Karpas-422 (cell line): Measurements from ENCODE around the gene NUMA1. TPM values are rescaled to one million over a fixed set of nuclear protein-coding genes. Genes with fewer than 3 reads are reported as not detected.

Source experiments
- DNase-seq: peaks from one replicate; pipeline ENCODE4 v3.0.0-alpha.2; 2015
- H2AFZ ChIP-seq: fragments of 200-600 bp; sonication (generic); 2 replicates; pipeline ENCODE4 v1.6.1; 2014; ENCODE audit warnings: antibody characterized with exemption, low read length, mixed read lengths
- H3K27ac ChIP-seq: fragments of 200-600 bp; sonication (generic); 2 replicates; pipeline ENCODE4 v1.5.1; 2014; ENCODE audit warnings: mild to moderate bottlenecking, low read length, moderate library complexity
- H3K27me3 ChIP-seq: fragments of 200-600 bp; sonication (generic); 2 replicates; pipeline ENCODE4 v1.6.1; 2014; ENCODE audit warnings: low read length, mixed read lengths
- H3K36me3 ChIP-seq: fragments of 200-600 bp; sonication (generic); 2 replicates; pipeline ENCODE4 v1.6.1; 2014; ENCODE audit warnings: low read length, mixed read lengths; ENCODE audit not compliant: insufficient read depth
- H3K4me1 ChIP-seq: fragments of 200-600 bp; sonication (generic); 2 replicates; pipeline ENCODE4 v1.6.1; 2014; ENCODE audit warnings: mild to moderate bottlenecking, low read length, mixed read lengths
- H3K4me2 ChIP-seq: fragments of 200-600 bp; sonication (generic); 2 replicates; pipeline ENCODE4 v1.6.1; 2014; ENCODE audit warnings: low read length, low read depth, mild to moderate bottlenecking; ENCODE audit not compliant: poor library complexity, severe bottlenecking
- H3K4me3 ChIP-seq: fragments of 200-600 bp; sonication (generic); 2 replicates; pipeline ENCODE4 v1.5.1; 2014; ENCODE audit warnings: mild to moderate bottlenecking, antibody characterized with exemption, low read length, mixed read lengths
- H3K79me2 ChIP-seq: fragments of 200-600 bp; sonication (generic); 2 replicates; pipeline ENCODE4 v1.6.1; 2014; ENCODE audit warnings: mild to moderate bottlenecking, low read length, mixed read lengths
- H3K9ac ChIP-seq: fragments of 200-600 bp; sonication (generic); 2 replicates; pipeline ENCODE4 v1.6.0; 2014; ENCODE audit warnings: low read length
- H3K9me2 ChIP-seq: fragments of 200-600 bp; sonication (generic), shearing (Covaris generic); replicated peaks from 2 replicates; pipeline ENCODE4 v1.6.0; 2014; ENCODE audit warnings: mild to moderate bottlenecking, low read length, moderate library complexity; ENCODE audit not compliant: insufficient read depth
- H3K9me3 ChIP-seq: fragments of 300-700, 200-600 bp; sonication (generic); 2 replicates; pipeline ENCODE4 v1.6.1; 2014; ENCODE audit warnings: low read length, mixed read lengths
- H4K20me1 ChIP-seq: fragments of 200-600 bp; sonication (generic); 2 replicates; pipeline ENCODE4 v1.6.1; 2014; ENCODE audit warnings: mild to moderate bottlenecking, antibody characterized with exemption, low read length, low read depth; ENCODE audit not compliant: insufficient read depth
- total RNA-seq: library from RNA; depleted of rRNA; stranded (reverse); fragments of >200 nt; shearing (Covaris generic); gene quantifications from 2 replicates; pipeline ENCODE4 v1.2.3, GENCODE V29; 2014; ENCODE audit warnings: low replicate concordance

NUMA1 gene
- total RNA-seq, 1 experiment from 2014 or later, result 29.0 TPM

GRCh38 chr11:71986131-71986530 lies 94.2 kb downstream of the NUMA1 start:
- Histone ChIP-seq H2AFZ (no peak overlapping the region), H3K4me2 (no peak overlapping the region), H3K79me2 (peaks cover 3% of the 10 kb centered on the region; the same call in 1 of the 2 replicates), H3K36me3 (no peaks in the 10 kb centered on the region), H3K4me3 (no peak overlapping the region), H3K9ac (no peak overlapping the region), H4K20me1 (no peaks in the 10 kb centered on the region; the same call in 1 of the 2 replicates), H3K4me1 (peaks cover 4% of the 10 kb centered on the region), H3K9me2 (no peaks in the 10 kb centered on the region), H3K9me3 (no peaks in the 10 kb centered on the region), H3K27ac (no peak overlapping the region), H3K27me3 (no peaks in the 10 kb centered on the region)
- DNase-seq, result no peak

GRCh38 chr11:71979602-71980001 lies 100.7 kb downstream of the NUMA1 start:
- Histone ChIP-seq H3K4me2 (no peak overlapping the region), H3K4me3 (no peak overlapping the region), H3K27me3 (no peaks in the 10 kb centered on the region), H3K79me2 (peaks cover 19% of the 10 kb centered on the region), H3K9me2 (no peaks in the 10 kb centered on the region), H3K9ac (no peak overlapping the region), H2AFZ (no peak overlapping the region), H3K9me3 (no peaks in the 10 kb centered on the region), H3K27ac (no peak overlapping the region), H3K4me1 (peaks cover 24% of the 10 kb centered on the region), H3K36me3 (no peaks in the 10 kb centered on the region; the same call in 1 of the 2 replicates), H4K20me1 (peaks cover 4% of the 10 kb centered on the region; the same call in 1 of the 2 replicates)
- no peak for DNase-seq

GRCh38 chr11:71979094-71979493 lies 101.2 kb downstream of the NUMA1 start:
- H3K4me2 ChIP-seq, result no peak overlapping the region
- H3K4me1 ChIP-seq, result peaks cover 24% of the 10 kb centered on the region
- H3K27ac ChIP-seq, result no peak overlapping the region
- H2AFZ ChIP-seq, result no peak overlapping the region
- H3K4me3 ChIP-seq, result no peak overlapping the region
- no peaks in the 10 kb centered on the region; the same call in 1 of the 2 replicates for H3K36me3 ChIP-seq
- DNase-seq, result no peak
- H3K79me2 ChIP-seq, result peaks cover 19% of the 10 kb centered on the region
- no peaks in the 10 kb centered on the region for H3K9me2 ChIP-seq
- no peaks in the 10 kb centered on the region for H3K9me3 ChIP-seq
- H3K27me3 ChIP-seq, result no peaks in the 10 kb centered on the region
- no peak overlapping the region for H3K9ac ChIP-seq
- H4K20me1 ChIP-seq, result peaks cover 4% of the 10 kb centered on the region; the same call in 1 of the 2 replicates

- peak; percentile 87 for DNase-seq
- Histone ChIP-seq H3K9ac (peak overlapping the region; percentile 21), H3K36me3 (no peaks in the 10 kb centered on the region; the same call in 1 of the 2 replicates), H3K9me2 (no peaks in the 10 kb centered on the region), H3K4me3 (no peak overlapping the region), H4K20me1 (peaks cover 4% of the 10 kb centered on the region; the same call in 1 of the 2 replicates), H3K9me3 (no peaks in the 10 kb centered on the region), H3K27ac (peak overlapping the region; percentile 57), H3K4me2 (peak overlapping the region; percentile 28), H3K27me3 (no peaks in the 10 kb centered on the region), H2AFZ (no peak overlapping the region), H3K79me2 (peaks cover 19% of the 10 kb centered on the region), H3K4me1 (peaks cover 24% of the 10 kb centered on the region)
These were observed 102.5 kb downstream of the NUMA1 start for GRCh38 chr11:71977743-71978418.

GRCh38 chr11:71977090-71977489 lies 103.3 kb downstream of the NUMA1 start:
- H3K4me2 ChIP-seq, result peak overlapping the region; percentile 28
- no peaks in the 10 kb centered on the region for H3K27me3 ChIP-seq
- no peak for DNase-seq
- H3K27ac ChIP-seq, result peak overlapping the region; percentile 57; the same call in 1 of the 2 replicates
- no peak overlapping the region for H2AFZ ChIP-seq
- no peak overlapping the region for H3K4me3 ChIP-seq
- H3K4me1 ChIP-seq, result peaks cover 24% of the 10 kb centered on the region
- peak overlapping the region; percentile 21 for H3K9ac ChIP-seq
- peaks cover 6% of the 10 kb centered on the region; the same call in 1 of the 2 replicates for H4K20me1 ChIP-seq
- H3K9me2 ChIP-seq, result no peaks in the 10 kb centered on the region
- peaks cover 20% of the 10 kb centered on the region; the same call in 1 of the 2 replicates for H3K79me2 ChIP-seq
- no peaks in the 10 kb centered on the region; the same call in 1 of the 2 replicates for H3K36me3 ChIP-seq
- no peaks in the 10 kb centered on the region for H3K9me3 ChIP-seq

- H3K27ac ChIP-seq, result no peak overlapping the region
- no peak overlapping the region for H3K4me3 ChIP-seq
- DNase-seq, result no peak
- no peaks in the 10 kb centered on the region for H3K9me3 ChIP-seq
- peaks cover 26% of the 10 kb centered on the region for H3K79me2 ChIP-seq
- H3K9me2 ChIP-seq, result no peaks in the 10 kb centered on the region
- no peak overlapping the region for H3K4me2 ChIP-seq
- H2AFZ ChIP-seq, result no peak overlapping the region
- H3K36me3 ChIP-seq, result peaks cover 1% of the 10 kb centered on the region; the same call in 1 of the 2 replicates
- no peaks in the 10 kb centered on the region for H3K27me3 ChIP-seq
- peaks cover 24% of the 10 kb centered on the region for H3K4me1 ChIP-seq
- no peak overlapping the region for H3K9ac ChIP-seq
- peaks cover 8% of the 10 kb centered on the region; the same call in 1 of the 2 replicates for H4K20me1 ChIP-seq
These were observed 103.8 kb downstream of the NUMA1 start for GRCh38 chr11:71976551-71976950.

GRCh38 chr11:71971680-71972079 lies 108.7 kb downstream of the NUMA1 start:
- Histone ChIP-seq H3K4me1 (peaks cover 3% of the 10 kb centered on the region), H3K4me3 (no peak overlapping the region), H3K9me2 (no peaks in the 10 kb centered on the region), H3K4me2 (no peak overlapping the region), H3K9me3 (no peaks in the 10 kb centered on the region), H3K36me3 (peaks cover 17% of the 10 kb centered on the region; the same call in 1 of the 2 replicates), H2AFZ (no peak overlapping the region), H3K27ac (no peak overlapping the region), H3K9ac (no peak overlapping the region), H4K20me1 (0 out of 2 replicates have a peak, but pooled peaks cover 8% of the 10 kb centered on the region), H3K79me2 (peaks cover 25% of the 10 kb centered on the region), H3K27me3 (no peaks in the 10 kb centered on the region)
- DNase-seq, result no peak

GRCh38 chr11:71964641-71965040 lies 115.7 kb downstream of the NUMA1 start:
- Histone ChIP-seq H3K9me3 (no peaks in the 10 kb centered on the region), H3K27me3 (no peaks in the 10 kb centered on the region), H3K9me2 (no peaks in the 10 kb centered on the region), H3K4me3 (no peak overlapping the region), H3K4me1 (0 out of 2 replicates have a peak, but pooled peaks cover 3% of the 10 kb centered on the region), H4K20me1 (no peaks in the 10 kb centered on the region), H3K27ac (no peak overlapping the region), H3K36me3 (peaks cover 31% of the 10 kb centered on the region), H3K4me2 (no peak overlapping the region), H3K9ac (no peak overlapping the region), H3K79me2 (peaks cover 28% of the 10 kb centered on the region), H2AFZ (no peak overlapping the region)
- DNase-seq, result no peak
